GM12878 (cell line): Measurements from ENCODE around the gene NYAP1.

Experiments used
- CBFB ChIP-seq: IDR thresholded peaks from 2 replicates; pipeline ENCODE4 v1.6.1; 2016; ENCODE audit warnings: antibody characterized with exemption, low read depth
- CEBPB ChIP-seq, 2 experiments: fragments of 150-350 bp in 1 of 2; IDR thresholded peaks; 2 replicates each; pipeline ENCODE4 v1.6.1; 2012 to 2014; ENCODE audit warnings: low read depth in 2 of 2, low read length in 2 of 2, borderline replicate concordance in 1 of 2, inconsistent platforms in 1 of 2
- EP300 ChIP-seq, 2 experiments: fragments of 150-350 bp in 1 of 2; IDR thresholded peaks; 2 replicates each; pipeline ENCODE4 v1.6.1; 2011 to 2012; ENCODE audit warnings: low read depth in 2 of 2, low read length in 2 of 2, borderline replicate concordance in 1 of 2, improper control_type of control experiment in 1 of 2, inconsistent platforms in 1 of 2; ENCODE audit not compliant: control insufficient read depth in 1 of 2
- EZH2 ChIP-seq: IDR thresholded peaks from 2 replicates; pipeline ENCODE4 v1.6.1; 2012; ENCODE audit warnings: low read depth, mild to moderate bottlenecking, control low read depth, inconsistent platforms, low read length, borderline replicate concordance; ENCODE audit not compliant: control insufficient read depth
- HDAC2 ChIP-seq: fragments of 200-600 bp; sonication (generic); IDR thresholded peaks from 2 replicates; pipeline ENCODE4 v1.6.1; 2017
- NR2F1 ChIP-seq: fragments of 450-650 bp; conservative IDR thresholded peaks from 2 replicates; pipeline ENCODE4 v1.6.1; 2017; ENCODE audit warnings: mild to moderate bottlenecking
- POLR2A ChIP-seq: IDR thresholded peaks from 2 replicates; pipeline ENCODE4 v1.6.1; 2011; ENCODE audit warnings: low read depth, mild to moderate bottlenecking, low read length
- POLR2AphosphoS5 ChIP-seq: IDR thresholded peaks from 2 replicates; pipeline ENCODE4 v1.6.1; 2011; ENCODE audit warnings: mild to moderate bottlenecking, low read length, inconsistent platforms
- RCOR1 ChIP-seq: conservative IDR thresholded peaks from 2 replicates; pipeline ENCODE4 v1.6.1; 2012; ENCODE audit warnings: low read depth, low read length, improper control_type of control experiment
- SMAD5 ChIP-seq: IDR thresholded peaks from 2 replicates; pipeline ENCODE4 v1.6.1; 2016; ENCODE audit warnings: antibody characterized with exemption, low read depth
- SRF ChIP-seq, 2 experiments: IDR thresholded peaks; 2 replicates each; pipeline ENCODE4 v1.6.1; 2011; ENCODE audit warnings: low read depth in 2 of 2, low read length in 2 of 2, mild to moderate bottlenecking in 1 of 2, moderate library complexity in 1 of 2
- ZNF274 ChIP-seq: IDR thresholded peaks from one replicate; pipeline ENCODE4 v1.8.0; 2011; ENCODE audit not compliant: insufficient read length, insufficient read depth
- TF ChIP-seq, protein P1 (sequence below): fragments of 150-350 bp; IDR thresholded peaks from 2 replicates; pipeline ENCODE4 v1.6.1; 2016; ENCODE audit warnings: low read depth, low read length

DNA sequence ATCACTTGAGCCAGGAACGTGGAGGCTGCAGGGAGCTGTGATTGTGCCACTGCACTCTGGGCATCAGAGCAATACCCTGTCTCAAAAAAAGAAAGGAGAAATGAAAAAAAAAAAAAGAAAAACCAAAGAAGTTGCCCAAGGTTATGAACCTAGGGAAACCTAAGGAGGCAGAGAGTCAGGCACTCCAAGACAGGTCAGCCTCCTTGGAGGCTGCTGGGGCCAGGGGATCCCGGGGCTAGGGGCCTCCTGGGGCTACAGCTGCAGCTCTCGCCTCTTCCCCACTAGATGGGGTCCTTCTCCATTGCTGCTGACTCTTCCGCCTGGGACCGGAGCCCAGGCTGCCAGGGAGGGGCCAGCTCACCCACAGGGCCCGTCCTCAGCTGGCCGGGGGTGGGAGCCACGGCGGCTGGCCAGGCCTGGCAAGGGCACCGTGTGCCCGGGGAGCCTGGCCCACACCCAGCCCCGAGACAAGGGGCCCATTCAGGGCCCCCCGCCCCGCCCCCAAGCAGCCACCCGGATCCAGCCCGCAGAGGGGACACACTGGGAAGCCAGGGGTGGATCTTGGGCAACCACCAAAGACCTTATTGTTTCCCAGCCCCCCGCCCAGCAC lies 17.9 kb upstream of the NYAP1 start:
- no peak for TF ChIP-seq CBFB
- TF ChIP-seq CEBPB (IDR thresholded peaks at IDR 0.05; ENCODE audit: borderline replicate concordance in 1 of 2, low read depth in 2 of 2, low read length in 2 of 2): no peak
- no peak for TF ChIP-seq SMAD5
- no peak for TF ChIP-seq EZH2
- no peak for TF ChIP-seq POLR2AphosphoS5
- TF ChIP-seq SRF (IDR thresholded peaks at IDR 0.05; ENCODE audit: low read depth in 2 of 2, low read length in 2 of 2): no peak
- TF ChIP-seq RCOR1: no peak
- no peak; the same call in 1 of the 2 replicates for TF ChIP-seq POLR2A
- TF ChIP-seq, protein P1, sequence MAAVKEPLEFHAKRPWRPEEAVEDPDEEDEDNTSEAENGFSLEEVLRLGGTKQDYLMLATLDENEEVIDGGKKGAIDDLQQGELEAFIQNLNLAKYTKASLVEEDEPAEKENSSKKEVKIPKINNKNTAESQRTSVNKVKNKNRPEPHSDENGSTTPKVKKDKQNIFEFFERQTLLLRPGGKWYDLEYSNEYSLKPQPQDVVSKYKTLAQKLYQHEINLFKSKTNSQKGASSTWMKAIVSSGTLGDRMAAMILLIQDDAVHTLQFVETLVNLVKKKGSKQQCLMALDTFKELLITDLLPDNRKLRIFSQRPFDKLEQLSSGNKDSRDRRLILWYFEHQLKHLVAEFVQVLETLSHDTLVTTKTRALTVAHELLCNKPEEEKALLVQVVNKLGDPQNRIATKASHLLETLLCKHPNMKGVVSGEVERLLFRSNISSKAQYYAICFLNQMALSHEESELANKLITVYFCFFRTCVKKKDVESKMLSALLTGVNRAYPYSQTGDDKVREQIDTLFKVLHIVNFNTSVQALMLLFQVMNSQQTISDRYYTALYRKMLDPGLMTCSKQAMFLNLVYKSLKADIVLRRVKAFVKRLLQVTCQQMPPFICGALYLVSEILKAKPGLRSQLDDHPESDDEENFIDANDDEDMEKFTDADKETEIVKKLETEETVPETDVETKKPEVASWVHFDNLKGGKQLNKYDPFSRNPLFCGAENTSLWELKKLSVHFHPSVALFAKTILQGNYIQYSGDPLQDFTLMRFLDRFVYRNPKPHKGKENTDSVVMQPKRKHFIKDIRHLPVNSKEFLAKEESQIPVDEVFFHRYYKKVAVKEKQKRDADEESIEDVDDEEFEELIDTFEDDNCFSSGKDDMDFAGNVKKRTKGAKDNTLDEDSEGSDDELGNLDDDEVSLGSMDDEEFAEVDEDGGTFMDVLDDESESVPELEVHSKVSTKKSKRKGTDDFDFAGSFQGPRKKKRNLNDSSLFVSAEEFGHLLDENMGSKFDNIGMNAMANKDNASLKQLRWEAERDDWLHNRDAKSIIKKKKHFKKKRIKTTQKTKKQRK: no peak
- TF ChIP-seq HDAC2: no peak
- TF ChIP-seq EP300 (IDR thresholded peaks at IDR 0.05; ENCODE audit: borderline replicate concordance in 1 of 2, control insufficient read depth in 1 of 2, low read depth in 2 of 2, low read length in 2 of 2): no peak
- no peak for TF ChIP-seq NR2F1
- no peak for TF ChIP-seq ZNF274
